CD1c-positive myeloid dendritic cell (primary cell): ENCODE data around the gene VEGFA.
A peak's percentile ranks its signal among the peaks of the same experiment; 100 is the strongest.

Source experiments
- DNase-seq: peaks from one replicate; pipeline ENCODE4 v3.0.0-alpha.2; 2016; ENCODE audit errors: extremely low spot score

VEGFA gene

DNA sequence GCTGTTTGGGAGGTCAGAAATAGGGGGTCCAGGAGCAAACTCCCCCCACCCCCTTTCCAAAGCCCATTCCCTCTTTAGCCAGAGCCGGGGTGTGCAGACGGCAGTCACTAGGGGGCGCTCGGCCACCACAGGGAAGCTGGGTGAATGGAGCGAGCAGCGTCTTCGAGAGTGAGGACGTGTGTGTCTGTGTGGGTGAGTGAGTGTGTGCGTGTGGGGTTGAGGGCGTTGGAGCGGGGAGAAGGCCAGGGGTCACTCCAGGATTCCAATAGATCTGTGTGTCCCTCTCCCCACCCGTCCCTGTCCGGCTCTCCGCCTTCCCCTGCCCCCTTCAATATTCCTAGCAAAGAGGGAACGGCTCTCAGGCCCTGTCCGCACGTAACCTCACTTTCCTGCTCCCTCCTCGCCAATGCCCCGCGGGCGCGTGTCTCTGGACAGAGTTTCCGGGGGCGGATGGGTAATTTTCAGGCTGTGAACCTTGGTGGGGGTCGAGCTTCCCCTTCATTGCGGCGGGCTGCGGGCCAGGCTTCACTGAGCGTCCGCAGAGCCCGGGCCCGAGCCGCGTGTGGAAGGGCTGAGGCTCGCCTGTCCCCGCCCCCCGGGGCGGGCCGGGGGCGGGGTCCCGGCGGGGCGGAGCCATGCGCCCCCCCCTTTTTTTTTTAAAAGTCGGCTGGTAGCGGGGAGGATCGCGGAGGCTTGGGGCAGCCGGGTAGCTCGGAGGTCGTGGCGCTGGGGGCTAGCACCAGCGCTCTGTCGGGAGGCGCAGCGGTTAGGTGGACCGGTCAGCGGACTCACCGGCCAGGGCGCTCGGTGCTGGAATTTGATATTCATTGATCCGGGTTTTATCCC is at the start of gene VEGFA:
VEGFA (plus strand) TSS at position 686 of the 846 bp plus-strand sequence.
- DNase-seq: peak; percentile 90

DNA sequence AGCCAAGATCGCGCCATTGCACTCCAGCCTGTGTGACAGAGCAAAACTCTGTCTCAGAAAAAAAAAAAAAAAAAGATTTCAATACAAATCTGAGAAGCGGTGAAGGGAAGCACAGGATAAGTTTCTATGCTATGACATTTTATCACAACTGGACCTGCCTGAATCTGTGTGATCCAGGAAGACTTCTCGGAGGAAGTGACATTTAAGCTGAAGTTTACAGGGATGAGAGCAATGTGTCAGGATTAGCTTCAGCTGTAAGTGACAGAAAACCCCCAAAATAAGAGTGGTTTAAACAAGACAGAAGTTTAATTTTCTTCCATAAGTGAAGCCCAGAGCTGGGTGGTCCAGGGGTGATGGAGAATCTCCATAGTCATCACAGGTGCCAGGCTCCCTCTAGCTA is 49.0 kb upstream of the VEGFA start:
- DNase-seq: no peak

DNA sequence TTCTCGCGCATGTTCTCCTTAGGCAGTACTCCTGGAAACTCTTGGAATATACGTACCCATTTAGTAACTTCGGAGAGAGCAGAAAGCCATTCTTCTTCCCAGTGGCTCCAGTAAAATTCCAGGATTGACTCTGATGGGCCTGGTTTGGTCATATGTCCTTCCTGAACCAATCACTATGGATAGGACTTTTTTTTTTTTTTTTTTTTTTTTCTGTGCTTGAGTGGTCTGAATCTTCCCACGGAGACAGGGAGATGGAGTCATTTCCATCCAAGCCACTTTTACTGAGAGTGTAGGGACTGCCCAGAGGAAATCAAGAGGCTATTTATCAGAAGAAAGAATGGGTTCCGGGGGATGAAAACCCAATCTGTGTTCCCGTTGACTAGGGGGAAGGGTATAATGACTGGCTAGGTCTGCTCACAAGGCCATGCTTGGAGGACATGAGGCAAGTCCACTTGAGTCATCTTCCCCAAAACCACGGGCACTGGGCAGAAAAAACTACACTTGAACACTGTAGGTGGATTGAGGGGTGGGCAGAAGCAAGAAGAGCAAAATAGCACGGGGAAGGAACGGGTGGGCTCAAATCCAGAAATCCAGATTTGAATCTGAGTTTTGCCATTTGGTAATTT is 47.0 kb upstream of the VEGFA start:
- DNase-seq: peak; percentile 77

DNA sequence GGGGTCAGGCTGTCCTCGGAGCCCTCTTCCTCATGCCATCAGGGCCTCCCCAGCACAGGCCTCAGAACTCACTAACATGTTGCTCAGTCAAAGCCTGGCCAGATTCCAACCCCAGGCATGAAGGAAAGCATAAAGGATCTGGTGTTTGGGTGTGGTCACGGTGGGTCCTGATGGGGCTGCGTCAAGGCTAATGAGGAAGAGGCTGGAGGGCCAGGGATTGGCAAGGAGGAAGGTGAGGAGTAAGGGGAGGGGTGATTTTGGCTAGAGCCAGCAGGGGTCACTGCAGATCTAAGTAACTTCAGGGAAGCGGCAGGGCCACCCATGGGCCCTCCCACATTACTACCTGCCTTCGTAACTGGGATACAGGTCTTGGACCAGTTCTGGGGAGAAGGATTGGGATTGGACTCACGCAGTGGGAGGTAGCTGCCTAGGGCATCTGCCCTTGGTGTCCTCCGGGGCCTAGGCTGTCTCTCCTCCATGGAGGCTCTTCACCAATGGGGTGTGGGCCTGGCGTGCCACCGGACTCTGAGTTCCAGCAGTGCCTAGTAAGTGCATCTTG is 46.2 kb upstream of the VEGFA start:
- peak; percentile 77 for DNase-seq

DNA sequence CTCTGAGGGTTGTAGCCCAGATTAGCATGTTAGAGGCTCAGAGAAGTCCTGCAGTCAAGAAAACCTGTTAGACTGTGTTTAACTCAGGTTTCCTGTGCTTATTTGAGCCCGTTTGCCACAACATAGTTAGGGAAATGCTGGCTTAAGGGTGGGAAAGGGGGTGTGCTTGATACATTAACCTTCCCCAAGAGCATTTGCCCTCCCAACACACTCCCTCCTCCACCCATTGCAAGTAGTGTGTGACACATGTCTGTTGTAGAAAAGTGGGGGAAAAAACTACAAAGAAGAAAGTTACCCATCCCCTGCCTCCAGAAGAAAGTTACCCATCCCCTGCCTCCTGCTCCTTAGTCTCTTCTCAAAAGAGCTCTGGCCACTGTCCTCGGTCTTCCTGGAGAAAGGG is 45.7 kb upstream of the VEGFA start:
- no peak for DNase-seq

DNA sequence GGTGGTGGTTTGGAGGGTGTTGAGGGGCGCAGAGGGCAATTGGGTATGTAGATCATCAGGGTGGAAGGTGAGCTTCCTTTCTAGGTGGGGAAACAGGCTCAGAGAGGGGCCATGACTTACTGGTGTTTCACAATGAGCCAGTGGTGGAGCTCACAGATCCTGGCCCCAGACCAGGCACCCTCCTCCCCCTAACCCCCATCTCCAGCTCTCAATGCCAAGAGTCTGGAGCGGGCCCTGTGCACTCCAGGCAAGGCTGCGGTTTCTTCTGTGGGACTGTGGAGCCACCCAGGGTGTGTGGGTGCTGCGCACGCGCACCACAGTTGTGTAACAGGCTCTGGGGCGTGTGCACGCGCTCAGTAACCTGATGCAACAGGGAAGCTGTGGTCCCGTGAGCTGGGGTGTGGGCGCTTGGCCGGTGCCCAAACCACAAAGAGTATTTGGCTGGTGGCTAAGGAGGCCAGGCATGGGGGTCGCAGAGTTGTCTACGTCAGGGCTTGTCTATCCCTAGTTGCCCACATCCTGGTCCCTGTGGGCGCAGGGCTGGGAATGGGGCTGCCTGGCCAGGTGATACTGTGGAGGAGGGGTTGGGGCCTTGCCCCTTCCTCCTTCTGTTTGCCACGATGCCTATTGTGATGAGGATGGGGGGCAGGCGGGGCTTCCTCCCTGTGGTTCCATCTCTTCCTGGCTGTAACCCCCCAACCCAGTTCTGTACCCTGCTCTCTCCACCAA is 44.9 kb upstream of the VEGFA start:
- peak; percentile 98 for DNase-seq

DNA sequence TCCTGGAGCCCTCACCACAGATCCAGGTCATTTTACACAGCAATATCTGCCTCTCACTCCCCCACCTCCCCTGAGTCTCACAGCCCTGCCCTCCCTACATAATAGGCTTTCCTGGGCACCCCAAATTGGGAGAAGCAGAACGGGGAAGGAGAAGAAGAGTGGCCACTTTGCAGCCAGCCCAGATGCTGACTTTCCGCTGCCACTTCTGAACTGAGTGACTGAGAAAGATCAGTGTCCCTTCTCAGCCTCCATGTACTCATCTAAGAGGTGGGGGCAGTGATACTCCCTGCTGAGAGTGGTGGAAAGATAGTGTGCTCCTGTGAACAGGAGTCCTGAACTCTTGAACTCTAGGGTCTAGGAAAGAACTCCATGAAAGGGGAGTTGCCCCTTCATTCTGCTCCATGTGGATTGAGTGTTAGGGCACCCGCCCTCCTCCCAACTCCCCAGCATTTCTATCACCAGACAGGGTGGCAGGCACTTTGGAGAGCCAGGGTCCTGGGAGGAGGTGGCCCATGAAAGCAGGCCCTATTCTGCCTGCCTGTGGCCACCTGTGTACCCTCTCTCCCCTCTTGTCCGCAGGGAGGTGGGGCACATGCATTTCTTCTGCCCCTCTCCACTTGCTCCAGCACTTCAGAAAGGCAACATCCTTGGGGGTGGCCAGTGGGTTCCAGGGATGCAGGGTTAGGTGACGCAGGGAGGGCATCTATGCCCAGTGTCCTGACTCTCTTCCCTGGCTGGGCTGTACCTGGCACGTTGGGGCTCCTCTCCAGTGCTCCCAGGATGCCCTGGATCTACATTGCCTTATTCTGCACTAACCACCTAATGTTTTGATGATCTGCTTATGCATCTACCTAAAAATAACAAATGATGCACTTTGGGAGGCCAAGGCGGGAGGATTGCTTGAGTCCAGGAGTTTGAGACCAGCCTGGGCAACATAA is 44.1 kb upstream of the VEGFA start:
- no peak for DNase-seq

DNA sequence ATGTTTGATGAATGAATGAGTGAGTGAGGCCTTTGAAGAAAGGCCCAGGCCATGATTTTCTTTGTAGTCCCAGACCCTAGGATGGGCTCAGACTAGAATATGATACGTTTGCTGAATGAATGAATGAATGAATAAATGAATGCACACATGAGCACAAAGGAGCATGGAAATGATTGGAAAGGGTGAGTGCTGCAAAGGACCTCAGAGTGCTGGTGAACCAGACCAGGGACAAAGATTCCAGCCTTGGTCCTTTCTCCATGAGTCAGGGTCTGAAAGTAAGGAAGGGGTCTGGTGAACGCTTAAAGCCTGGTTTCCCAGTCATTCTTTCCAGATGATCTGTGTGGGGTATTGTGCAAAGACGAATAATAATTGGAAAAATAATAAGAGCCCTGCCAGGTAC is 42.4 kb upstream of the VEGFA start:
- no peak for DNase-seq

DNA sequence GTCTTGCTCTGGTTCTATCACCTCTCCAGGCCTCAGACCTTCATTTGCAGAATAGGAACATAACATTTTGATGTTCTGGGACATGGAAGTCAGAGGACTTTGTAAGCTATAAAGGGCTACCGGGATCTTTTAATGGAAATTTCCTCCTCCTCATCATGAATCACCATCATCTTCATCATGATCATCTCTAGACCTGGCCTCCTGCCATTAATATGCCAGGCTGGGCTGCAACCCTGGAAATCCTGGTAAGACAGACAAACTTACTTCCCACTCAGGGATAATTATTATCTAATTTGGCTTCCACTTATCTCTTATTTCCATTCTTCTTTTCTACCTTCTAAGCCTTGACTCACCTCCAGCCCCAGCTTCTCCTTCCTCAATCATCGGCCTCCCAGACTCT is 41.4 kb upstream of the VEGFA start:
- DNase-seq: no peak

DNA sequence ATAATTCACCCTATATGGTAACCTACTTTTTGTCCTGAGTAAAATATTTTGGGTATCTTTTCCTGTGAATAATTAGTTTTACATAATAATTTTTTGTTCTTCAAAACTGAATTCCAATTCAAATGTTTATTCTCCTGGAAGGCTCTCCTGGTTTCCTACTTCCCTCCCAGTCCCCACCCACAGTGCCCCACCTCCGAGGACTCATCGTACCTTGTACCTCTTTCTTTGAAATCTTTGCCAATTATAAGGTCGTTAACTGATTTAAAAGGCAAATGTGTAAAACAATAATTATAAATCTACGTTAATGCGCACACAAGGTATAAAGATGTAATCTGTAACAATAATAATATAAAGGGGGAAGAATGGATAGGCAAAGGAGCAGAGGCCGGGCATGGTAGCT is 40.5 kb upstream of the VEGFA start:
- DNase-seq: no peak

DNA sequence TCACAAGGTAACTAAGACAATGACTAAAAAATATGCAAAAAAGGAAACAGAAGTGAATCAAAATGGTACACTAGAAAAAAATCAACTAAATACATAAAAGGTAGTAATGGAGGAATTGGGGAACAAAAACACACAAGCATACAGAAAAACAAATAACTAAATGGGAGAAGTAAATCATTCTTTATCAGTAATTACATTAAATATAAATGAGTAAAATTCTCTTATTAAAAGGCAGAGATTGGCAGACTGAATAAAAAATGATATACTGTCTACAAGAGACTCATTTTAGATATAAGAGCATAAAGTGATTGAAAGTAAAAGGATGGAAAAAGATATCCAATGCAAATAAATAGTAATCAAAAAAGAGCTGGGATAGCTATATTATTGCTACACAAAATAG is 39.4 kb upstream of the VEGFA start:
- no peak for DNase-seq

DNA sequence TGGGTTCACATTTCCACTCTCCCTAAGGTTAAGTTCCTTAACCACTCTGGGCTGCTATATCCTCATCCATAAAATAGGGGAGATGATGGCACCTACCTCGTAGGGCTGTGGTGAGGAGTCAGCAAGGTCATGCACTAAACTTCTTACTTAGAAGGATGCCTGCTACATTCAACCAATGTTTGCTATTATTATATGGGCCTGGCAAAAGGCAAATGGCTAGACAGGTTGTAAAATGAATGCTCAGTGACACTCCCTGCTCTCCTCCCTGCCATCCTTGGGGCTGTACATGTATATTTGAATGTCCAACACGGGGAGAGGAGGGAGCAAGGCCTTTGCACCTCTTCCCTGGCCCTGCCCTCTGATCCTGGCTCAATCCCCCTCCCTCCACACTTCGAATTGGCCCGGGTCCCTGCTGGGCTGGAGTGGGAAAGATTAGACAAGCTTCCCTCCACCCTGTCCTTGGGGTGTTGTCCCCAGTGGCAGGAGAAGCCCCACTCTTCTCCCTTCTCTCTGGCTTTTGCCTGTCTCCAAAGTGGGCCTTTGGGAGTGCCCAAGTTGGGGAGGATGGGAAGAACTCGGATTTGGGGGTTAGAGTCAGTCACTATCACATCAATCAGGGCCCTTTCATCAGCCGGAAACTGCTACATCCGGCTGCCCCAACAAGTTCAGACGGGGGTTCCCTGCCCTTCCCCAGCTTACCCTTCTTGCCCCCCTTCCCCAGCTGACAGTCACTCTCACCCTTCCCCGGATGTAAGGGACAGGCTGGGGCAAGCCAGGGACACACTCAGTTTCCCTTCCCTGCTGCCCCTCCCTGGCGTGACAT is 36.3 kb upstream of the VEGFA start:
- DNase-seq: no peak

DNA sequence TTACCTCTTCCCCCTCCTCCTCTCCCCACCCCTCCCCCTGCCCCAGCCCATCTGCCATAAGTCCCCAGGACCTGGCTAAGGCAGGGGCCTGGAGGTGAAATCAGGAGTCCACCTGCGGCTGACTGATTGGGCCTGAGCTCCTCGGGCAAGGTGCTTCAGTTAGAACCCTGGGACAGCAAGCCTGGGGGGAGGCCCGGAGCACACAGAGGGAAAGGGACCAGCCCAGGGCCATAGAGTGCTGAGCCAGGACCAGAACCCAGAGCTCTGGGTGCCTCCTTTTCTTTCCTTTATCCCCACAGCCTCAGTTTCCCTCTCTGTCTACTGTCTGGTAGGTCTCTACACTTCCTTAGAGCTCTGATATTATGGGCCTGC is 35.7 kb upstream of the VEGFA start:
- no peak for DNase-seq

DNA sequence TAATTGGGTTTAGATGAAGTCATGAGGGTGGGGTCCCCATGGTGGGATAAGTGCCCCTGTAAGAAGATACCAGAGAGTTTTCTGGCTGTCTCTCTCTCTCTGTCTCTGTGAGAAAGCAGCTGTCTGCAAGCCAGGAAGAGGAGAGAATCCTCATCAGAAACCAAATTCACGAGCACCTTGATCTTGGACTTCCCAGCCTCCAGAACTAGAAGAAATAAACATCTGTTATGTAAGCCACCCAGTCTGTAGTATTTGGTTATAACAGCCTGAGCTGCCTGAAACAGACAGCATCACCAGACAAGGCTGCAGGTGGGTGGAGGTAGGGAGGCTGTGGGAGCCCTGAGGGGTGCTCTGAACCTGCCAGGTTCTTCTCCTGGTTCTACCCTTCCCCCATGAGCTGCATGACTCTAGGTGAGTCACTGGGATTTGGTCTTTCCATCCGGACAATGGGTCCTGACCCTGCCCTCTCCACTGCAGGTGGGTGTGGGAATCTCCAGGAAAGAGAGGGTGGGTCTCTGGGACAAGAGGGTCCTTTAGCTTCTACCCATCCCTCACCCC is 34.3 kb upstream of the VEGFA start:
- no peak for DNase-seq

DNA sequence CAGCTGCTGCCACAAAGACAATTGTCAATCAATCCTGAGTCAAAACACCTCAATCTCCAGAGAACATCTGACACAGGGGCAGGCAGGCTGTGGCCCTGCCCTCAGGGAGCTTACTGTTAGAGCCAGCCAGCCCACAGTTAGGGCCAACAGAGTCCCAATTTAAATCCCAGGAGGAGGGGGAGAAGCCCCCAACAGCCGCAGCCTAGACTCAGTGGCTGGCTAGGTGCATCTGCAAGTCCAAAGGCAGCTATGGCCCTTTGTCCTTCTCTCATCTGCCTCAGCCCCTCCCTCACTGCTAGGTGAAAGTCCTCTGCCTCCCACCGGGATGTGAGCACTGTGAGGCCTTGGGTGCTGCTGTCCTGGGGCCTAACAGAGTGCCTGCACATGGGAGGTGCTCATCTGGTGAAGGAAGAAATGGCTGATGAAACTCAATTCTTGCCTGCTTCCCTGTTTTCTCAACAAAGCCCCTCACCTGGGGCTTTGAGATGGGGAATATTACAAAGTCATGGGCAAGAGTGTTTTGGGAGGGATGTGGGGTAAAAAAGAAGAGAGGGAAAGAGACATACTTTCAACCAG is 33.7 kb upstream of the VEGFA start:
- DNase-seq: no peak

DNA sequence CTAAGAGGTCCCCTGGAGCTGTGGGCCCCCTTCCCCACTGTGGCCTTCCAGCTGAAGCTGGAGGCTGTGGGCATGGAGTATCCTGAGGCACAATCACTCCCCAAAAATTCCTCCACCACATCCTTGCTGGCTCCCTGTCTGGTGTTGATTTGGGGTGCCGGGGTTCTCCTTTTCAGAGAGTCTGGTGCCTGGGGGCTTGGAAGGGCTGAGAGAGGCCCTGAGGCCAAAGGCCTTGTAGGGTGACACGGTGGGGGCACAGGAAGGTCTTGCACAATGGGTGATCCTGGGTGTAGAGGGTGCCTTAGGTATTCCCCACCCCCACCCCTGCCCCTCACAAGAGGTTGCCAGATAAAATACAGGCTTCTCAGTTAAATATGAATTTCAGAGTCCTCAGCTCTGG is 33.2 kb upstream of the VEGFA start:
- no peak for DNase-seq

DNA sequence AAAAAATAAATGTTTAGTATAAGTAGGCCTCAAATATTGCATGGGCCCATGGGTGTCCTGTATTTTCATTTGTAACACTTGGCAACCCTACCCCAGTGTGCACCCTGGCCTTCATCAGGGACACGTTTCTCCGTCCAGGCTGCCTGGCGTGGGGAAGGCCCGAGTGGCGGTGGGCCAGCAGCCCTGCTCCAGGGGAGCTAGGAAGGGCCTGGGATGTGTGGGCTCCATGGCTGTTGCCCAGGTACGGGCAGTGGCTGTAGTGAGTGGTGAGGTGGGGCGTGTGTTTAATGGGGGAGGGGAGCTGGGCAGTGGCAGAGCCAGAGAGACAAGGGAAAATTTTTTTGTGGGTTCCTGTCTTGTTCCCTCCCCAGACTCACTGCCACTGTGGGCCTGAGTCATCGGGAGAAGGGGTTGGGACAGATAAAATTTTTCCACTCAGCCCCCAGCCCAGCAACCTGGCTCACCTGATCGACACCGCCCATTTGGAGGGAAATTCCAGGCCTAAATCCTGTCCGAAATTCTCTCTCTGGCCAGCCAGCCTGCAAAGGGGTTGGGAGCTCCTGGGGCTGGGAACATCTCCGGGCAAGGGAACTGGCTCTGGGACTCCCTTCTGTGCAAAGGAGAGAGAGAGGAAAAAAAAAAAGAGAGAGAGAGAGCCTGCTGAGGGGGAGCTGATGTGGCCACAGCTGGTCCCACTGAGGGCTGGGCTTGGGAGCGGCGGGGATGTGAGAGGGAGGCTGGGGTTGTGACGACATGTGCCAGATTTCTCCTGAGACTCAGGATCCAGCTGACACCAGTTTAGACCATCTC is 32.5 kb upstream of the VEGFA start:
- DNase-seq: no peak

DNA sequence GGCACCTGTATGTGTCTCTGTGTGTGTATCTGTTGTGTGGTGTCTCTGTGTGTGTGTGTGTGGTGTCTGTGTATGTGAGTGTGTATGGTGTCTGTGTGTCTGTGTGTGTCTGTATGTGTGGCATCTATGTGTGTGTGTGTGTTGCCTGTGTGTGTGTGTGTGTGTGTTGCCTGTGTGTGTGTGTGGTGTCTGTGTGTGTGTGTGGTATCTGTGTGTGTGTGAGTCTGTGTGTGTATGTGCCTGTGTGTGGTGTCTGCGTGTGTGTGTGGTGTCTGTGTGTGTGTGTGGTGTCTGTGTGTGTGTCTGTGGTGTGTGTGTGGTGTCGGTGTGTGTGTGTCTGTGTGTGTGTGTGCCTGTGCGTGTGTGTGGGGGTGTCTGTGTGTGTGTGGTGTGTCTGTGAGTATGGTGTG is 31.7 kb upstream of the VEGFA start:
- no peak for DNase-seq
